Spleen (tissue), 7 donors: Measurements from ENCODE around the gene PALMD.

Source experiments
- POLR2A ChIP-seq, 3 donors: fragments of 450-650 bp; IDR thresholded peaks; one replicate each; pipeline ENCODE4 v1.5.1; 2017; ENCODE audit warnings: antibody characterized with exemption in 3 of 3, mild to moderate bottlenecking in 1 of 3
- TF ChIP-seq, protein P1 (sequence below), 11 experiments: fragments of 200-600 bp in 7 of 11; fragments of 450-650 bp in 4 of 11; sonication (generic) in 4 of 11; IDR thresholded peaks in 8 of 11; conservative IDR thresholded peaks in 3 of 11; 1 replicate in 7 of 11; 2 replicates in 4 of 11; pipeline versions ENCODE4 v1.4.0 to v1.8.0; 2016 to 2021; ENCODE audit warnings: antibody characterized with exemption in 11 of 11, inconsistent platforms in 4 of 11, mild to moderate bottlenecking in 1 of 11
- donor health status: DM: no; HTN: no; CAD: no; lungs with moderate emphysema.
- donor health status: DM: no; HTN: no; CAD: no.
- donor health status: DM: no; HTN: no; CAD: no.

DNA sequence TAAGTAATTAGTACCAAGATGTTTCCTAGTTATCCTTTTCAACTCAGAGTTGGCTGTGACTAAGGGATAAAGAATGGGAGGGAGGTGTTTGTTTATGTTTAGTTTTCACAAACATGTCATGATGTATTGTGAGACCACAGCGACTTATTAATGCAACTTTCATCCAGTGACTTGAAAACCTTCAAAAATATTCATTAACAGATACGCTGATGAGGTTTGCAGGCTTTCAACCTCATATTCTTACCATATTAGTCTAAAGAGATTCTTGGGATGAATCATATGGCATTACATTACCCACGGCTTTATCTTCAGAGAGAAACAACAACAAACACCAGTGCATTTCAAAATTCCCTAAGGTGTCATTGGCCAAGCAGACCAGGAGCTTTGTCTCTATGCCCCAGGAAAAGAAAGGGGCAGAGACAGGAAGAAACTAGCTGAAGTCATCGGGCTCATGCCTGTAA is 36.4 kb downstream of the PALMD start:
- TF ChIP-seq, protein P1, sequence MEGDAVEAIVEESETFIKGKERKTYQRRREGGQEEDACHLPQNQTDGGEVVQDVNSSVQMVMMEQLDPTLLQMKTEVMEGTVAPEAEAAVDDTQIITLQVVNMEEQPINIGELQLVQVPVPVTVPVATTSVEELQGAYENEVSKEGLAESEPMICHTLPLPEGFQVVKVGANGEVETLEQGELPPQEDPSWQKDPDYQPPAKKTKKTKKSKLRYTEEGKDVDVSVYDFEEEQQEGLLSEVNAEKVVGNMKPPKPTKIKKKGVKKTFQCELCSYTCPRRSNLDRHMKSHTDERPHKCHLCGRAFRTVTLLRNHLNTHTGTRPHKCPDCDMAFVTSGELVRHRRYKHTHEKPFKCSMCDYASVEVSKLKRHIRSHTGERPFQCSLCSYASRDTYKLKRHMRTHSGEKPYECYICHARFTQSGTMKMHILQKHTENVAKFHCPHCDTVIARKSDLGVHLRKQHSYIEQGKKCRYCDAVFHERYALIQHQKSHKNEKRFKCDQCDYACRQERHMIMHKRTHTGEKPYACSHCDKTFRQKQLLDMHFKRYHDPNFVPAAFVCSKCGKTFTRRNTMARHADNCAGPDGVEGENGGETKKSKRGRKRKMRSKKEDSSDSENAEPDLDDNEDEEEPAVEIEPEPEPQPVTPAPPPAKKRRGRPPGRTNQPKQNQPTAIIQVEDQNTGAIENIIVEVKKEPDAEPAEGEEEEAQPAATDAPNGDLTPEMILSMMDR (IDR thresholded peaks at IDR 0.05 in 8 of 11, conservative IDR thresholded peaks at IDR 0.05 in 3 of 11), result no peak
- no peak for TF ChIP-seq POLR2A (IDR thresholded peaks at IDR 0.05)
